Hematopoietic multipotent progenitor cell treated with erythropoietin and hydrocortisone succinate and interleukin-3 and kit ligand, for 4 days (in vitro differentiated cells): ENCODE results near the gene MPPE1.
A peak's percentile ranks its signal among the peaks of the same experiment; 100 is the strongest.

Experiments used
- DNase-seq: peaks from one replicate; pipeline ENCODE4 v3.0.0-alpha.2; 2015

Gene MPPE1

GRCh38 chr18:11851806-11852337, 56.2 kb downstream of the MPPE1 start:
- peak; percentile 58 for DNase-seq

- DNase-seq: peak; percentile 99
Measured at GRCh38 chr18:11851146-11851805, 56.8 kb downstream of the MPPE1 start, which contains the start of gene CHMP1B. Gene CHMP1B, plus strand, starts transcription at chr18:11851413. Its CDS starts 99 bp downstream, at chr18:11851512.

- no peak for DNase-seq
Measured at GRCh38 chr18:11850821-11851145, 57.3 kb downstream of the MPPE1 start.

- peak; percentile 68 for DNase-seq
Measured at GRCh38 chr18:11849841-11850634, 58.1 kb downstream of the MPPE1 start.

- no peak for DNase-seq
Measured at GRCh38 chr18:11849279-11849678, 58.8 kb downstream of the MPPE1 start.

- DNase-seq: no peak
Measured at GRCh38 chr18:11847811-11848210, 60.3 kb downstream of the MPPE1 start.

- no peak for DNase-seq
Measured at GRCh38 chr18:11845654-11846053, 62.5 kb downstream of the MPPE1 start.

GRCh38 chr18:11844436-11844835, 63.7 kb downstream of the MPPE1 start:
- no peak for DNase-seq

GRCh38 chr18:11842562-11842961, 65.6 kb downstream of the MPPE1 start:
- no peak for DNase-seq

- DNase-seq: no peak
Measured at GRCh38 chr18:11840493-11840892, 67.6 kb downstream of the MPPE1 start.

- DNase-seq: no peak
Measured at GRCh38 chr18:11839556-11839955, 68.6 kb downstream of the MPPE1 start.

- no peak for DNase-seq
Measured at GRCh38 chr18:11834772-11835171, 73.3 kb downstream of the MPPE1 start.
